ENCODE results near the gene RASA3. TPM values are rescaled to one million over a fixed set of nuclear protein-coding genes. Genes with fewer than 3 reads are reported as not detected.
A peak's percentile ranks its signal among the peaks of the same experiment; 100 is the strongest.

RASA3 gene
- total RNA-seq, 6 experiments from 2014 or later = 3.5 to 7.9 (median 4.6) TPM

- 82% methylated on average over 27 of the region's 27 CpGs for WGBS (ENCODE audit: insufficient coverage, low coverage, low lambda C conversion rate, missing lambda C conversion rate)
Observed at GRCh38 chr13:113955691-113956090, 176.7 kb downstream of the RASA3 start.

GRCh38 chr13:113955235-113955634 is 177.2 kb downstream of the RASA3 start:
- Histone ChIP-seq H3K4me1 (peaks cover 0 to 9% (median 4%) of the 10 kb centered on the region in 4 donors), H3K27me3 (no peaks in the 10 kb centered on the region)

More at GRCh38 chr13:113955691-113956090, 176.7 kb downstream of the RASA3 start:
- TF ChIP-seq POLR2A (IDR thresholded peaks at IDR 0.05) (no peak), CTCF (IDR thresholded peaks at IDR 0.05) (no peak)
- DNase-seq (peak in 2 of 3 donors; percentile 6 to 32), ATAC-seq (no peak)
- intact Hi-C loops (cut with DNase I) = no loop called here
- no peaks in the 10 kb centered on the region for H3K36me3 ChIP-seq
- no peak overlapping the region for H3K4me3 ChIP-seq
- H3K9me3 ChIP-seq = no peaks in the 10 kb centered on the region
- H3K27ac ChIP-seq = no peak overlapping the region
- no peaks in the 10 kb centered on the region for H3K27me3 ChIP-seq
- H3K4me1 ChIP-seq = peaks cover 0 to 7% (median 2%) of the 10 kb centered on the region in 4 donors

GRCh38 chr13:113954046-113954835 is 178.2 kb downstream of the RASA3 start:
- no peaks in the 10 kb centered on the region for H3K27me3 ChIP-seq
- TF ChIP-seq POLR2A (IDR thresholded peaks at IDR 0.05) = no peak
- no peak for TF ChIP-seq CTCF (IDR thresholded peaks at IDR 0.05)
- intact Hi-C loops (cut with DNase I) = loop anchor here in 1 of 2 donors (5.0 kb wide), 1 partner anchor 268 kb away; no protein-coding TSS in a partner anchor
- no peak overlapping the region for H3K4me3 ChIP-seq
- H3K36me3 ChIP-seq = no peaks in the 10 kb centered on the region
- ATAC-seq = no peak
- peak in 2 of 3 donors; percentile 13 to 31 for DNase-seq
- H3K27ac ChIP-seq = no peak overlapping the region
- WGBS (ENCODE audit: insufficient coverage, low coverage, low lambda C conversion rate, missing lambda C conversion rate) = 83% methylated on average over 3 of the region's 20 CpGs
- no peaks in the 10 kb centered on the region for H3K9me3 ChIP-seq
- peaks cover 0 to 9% (median 4%) of the 10 kb centered on the region in 4 donors for H3K4me1 ChIP-seq

More at GRCh38 chr13:113955235-113955634, 177.2 kb downstream of the RASA3 start:
- 87% methylated on average over 29 of the region's 29 CpGs for WGBS (ENCODE audit: insufficient coverage, low coverage, low lambda C conversion rate, missing lambda C conversion rate)
- ATAC-seq (no peak), DNase-seq (peak in 2 of 3 donors; percentile 4 to 44)
- Histone ChIP-seq H3K36me3 (no peaks in the 10 kb centered on the region), H3K4me3 (no peak overlapping the region), H3K27ac (no peak overlapping the region), H3K9me3 (no peaks in the 10 kb centered on the region)
- intact Hi-C loops (cut with DNase I) = no loop called here
- TF ChIP-seq CTCF (IDR thresholded peaks at IDR 0.05) = no peak
- TF ChIP-seq POLR2A (IDR thresholded peaks at IDR 0.05) = no peak

- intact Hi-C loops (cut with DNase I) = loop anchor here (2.0 to 5.0 kb wide), 2 partner anchors 269 to 271 kb away; no protein-coding TSS in a partner anchor
- no CpG with 5 or more reads among the region's 16 CpGs for WGBS (ENCODE audit: insufficient coverage, low coverage, low lambda C conversion rate, missing lambda C conversion rate)
- peak in 2 of 3 donors; percentile 15 to 39 for DNase-seq
Observed at GRCh38 chr13:113953561-113953960, 178.9 kb downstream of the RASA3 start.

More at GRCh38 chr13:113953561-113953960, 178.9 kb downstream of the RASA3 start:
- H3K4me1 ChIP-seq = peaks cover 0 to 9% (median 4%) of the 10 kb centered on the region in 4 donors
- no peaks in the 10 kb centered on the region for H3K27me3 ChIP-seq
- H3K27ac ChIP-seq = no peak overlapping the region
- ATAC-seq = no peak
- TF ChIP-seq POLR2A (IDR thresholded peaks at IDR 0.05) (no peak), CTCF (IDR thresholded peaks at IDR 0.05) (no peak)
- no peaks in the 10 kb centered on the region for H3K9me3 ChIP-seq
- no peak overlapping the region for H3K4me3 ChIP-seq
- no peaks in the 10 kb centered on the region for H3K36me3 ChIP-seq

Data from right lobe of liver (tissue), 6 donors.